Epithelial cell of esophagus (primary cell): ENCODE measurements around the gene HMOX2.

ENCODE experiments used
- DNase-seq: peaks from one replicate; pipeline ENCODE4 v3.0.0; 2010; ENCODE audit warnings: low read depth
- H3K4me3 ChIP-seq: 2 replicates; pipeline ENCODE4 v1.5.1; 2011; ENCODE audit warnings: mild to moderate bottlenecking, low read length, control low read depth
- TF ChIP-seq, protein P1 (sequence below): IDR thresholded peaks from 2 replicates; pipeline ENCODE4 v1.5.1; 2011; ENCODE audit warnings: low read depth, mild to moderate bottlenecking, low read length, control low read depth, inconsistent platforms; ENCODE audit not compliant: insufficient read depth; ENCODE audit errors: missing control alignments

HMOX2 gene, protein sequence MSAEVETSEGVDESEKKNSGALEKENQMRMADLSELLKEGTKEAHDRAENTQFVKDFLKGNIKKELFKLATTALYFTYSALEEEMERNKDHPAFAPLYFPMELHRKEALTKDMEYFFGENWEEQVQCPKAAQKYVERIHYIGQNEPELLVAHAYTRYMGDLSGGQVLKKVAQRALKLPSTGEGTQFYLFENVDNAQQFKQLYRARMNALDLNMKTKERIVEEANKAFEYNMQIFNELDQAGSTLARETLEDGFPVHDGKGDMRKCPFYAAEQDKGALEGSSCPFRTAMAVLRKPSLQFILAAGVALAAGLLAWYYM

DNA sequence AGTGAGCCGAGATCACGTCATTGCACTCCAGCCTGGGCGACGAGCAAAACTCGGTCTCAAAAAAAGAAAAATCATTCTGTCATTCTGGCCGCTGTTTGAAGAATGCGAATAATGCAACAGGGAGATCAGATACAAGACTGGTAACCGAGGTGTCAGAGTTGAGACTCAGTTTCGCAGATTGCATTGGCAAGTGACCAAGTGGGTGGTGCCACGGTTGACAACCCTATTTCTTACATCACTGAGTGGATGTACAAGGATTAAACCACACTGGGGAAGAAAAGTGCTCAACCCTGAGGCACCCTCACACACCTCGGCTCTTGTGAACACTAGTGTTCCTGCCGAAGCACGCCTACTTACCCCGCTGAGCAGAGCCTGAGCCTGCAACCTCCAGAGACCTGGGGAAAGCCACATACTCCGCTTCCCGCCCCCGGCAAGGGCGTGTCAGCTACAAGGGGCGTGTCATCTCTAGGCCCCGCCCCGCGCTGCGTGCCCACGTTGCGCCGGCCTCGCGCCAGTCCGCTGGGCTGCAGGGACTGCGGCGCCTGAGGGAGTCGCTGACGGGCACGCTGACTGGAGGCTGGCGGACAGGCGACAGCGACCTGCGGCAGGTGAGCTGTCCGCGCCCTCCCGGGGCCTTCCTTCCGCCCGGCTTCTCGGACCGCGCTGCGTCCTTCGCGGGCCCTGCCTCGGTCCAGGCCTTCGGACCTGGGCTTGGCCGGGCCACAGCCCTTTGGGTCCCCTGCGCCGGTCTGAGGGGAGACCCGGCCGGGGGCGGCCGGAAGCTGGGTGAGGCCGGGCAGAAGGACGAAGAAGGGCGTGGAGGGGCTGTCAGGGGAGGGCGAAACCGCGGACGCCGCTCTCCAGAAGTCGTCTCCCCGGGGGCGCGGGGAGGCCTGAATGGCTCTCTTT lies at the start of gene HMOX2:
Gene HMOX2, plus strand, starts transcription at position 519 of the 909 bp plus-strand sequence. CDS start 29,127 bp downstream, outside the sequence.
- TF ChIP-seq, protein P1, sequence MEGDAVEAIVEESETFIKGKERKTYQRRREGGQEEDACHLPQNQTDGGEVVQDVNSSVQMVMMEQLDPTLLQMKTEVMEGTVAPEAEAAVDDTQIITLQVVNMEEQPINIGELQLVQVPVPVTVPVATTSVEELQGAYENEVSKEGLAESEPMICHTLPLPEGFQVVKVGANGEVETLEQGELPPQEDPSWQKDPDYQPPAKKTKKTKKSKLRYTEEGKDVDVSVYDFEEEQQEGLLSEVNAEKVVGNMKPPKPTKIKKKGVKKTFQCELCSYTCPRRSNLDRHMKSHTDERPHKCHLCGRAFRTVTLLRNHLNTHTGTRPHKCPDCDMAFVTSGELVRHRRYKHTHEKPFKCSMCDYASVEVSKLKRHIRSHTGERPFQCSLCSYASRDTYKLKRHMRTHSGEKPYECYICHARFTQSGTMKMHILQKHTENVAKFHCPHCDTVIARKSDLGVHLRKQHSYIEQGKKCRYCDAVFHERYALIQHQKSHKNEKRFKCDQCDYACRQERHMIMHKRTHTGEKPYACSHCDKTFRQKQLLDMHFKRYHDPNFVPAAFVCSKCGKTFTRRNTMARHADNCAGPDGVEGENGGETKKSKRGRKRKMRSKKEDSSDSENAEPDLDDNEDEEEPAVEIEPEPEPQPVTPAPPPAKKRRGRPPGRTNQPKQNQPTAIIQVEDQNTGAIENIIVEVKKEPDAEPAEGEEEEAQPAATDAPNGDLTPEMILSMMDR = peak; percentile 5
- peak; percentile 96 for DNase-seq
- peak within 1 kb of the TSS; percentile 49 for H3K4me3 ChIP-seq

DNA sequence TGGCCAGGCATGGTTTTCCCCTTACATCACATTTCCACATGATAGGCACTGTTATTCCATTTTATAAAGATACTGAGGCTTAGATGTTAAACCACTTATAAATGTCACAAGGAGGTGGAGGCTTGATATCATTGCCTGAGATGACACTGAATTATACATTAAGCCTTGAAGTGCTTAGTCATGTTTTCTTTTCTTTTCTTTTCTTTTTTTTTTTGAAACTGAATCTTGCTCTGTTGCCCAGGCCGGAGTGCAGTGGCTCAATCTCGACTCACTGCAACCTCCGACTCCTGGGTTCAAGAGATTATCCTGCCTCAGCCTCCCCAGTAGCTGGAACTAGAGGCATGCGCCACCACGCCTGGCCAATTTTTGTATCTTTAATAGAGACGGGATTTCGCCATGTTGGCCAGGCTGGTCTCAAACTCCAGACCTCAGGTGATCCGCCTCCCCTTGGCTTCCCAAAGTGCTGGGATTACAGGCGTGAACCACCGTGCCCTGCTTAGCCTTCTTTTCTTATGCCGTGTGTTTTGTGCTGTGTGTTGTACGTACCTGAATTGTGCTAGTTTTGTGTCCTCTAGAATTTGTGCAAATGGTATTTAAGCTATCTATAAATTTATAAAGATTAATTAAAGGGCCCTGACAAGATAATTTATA lies 49.4 kb upstream of the HMOX2 start:
- no peak for DNase-seq
- TF ChIP-seq, protein P1 = no peak
- peak overlapping the region; percentile 85 for H3K4me3 ChIP-seq

DNA sequence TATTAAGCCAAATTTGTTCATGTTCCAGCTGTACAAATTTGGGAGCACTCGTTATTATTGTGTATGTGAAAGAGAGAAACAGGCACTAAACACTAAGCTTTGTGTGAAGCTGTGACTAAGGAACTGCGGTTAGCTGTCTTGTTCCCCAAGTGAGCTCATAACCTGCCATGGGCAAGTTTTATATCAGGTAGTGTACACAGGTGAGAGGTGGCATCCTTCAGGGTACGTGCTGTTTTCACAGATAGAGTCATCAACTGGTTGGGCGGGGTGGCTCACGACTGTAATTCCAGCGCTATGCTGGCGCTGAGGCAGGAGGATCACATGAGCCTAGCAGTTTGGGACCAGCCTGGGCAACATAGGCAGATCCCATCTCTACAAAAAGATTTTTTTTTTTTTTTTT lies 47.7 kb upstream of the HMOX2 start:
- H3K4me3 ChIP-seq = no peak overlapping the region
- DNase-seq = peak; percentile 81
- TF ChIP-seq, protein P1 = no peak

DNA sequence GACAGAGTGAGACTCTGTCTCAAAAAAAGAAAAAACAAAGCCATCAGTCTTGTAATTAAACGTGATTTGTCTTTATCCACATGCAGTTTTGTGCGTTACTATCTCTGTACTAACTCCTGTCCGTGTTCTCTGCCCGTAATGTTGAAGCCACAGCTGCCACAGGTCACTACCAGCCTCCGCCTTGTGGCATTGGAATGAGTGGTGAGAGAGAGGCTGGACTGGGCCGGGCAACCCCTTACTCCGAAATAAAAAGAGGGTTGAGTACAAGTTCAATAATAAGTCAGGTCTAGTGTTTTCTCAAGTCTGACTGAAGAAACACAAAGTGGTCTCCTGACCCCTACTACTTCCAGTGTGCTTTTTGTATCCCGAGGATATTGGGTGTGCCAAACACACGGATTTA lies 45.2 kb upstream of the HMOX2 start:
- DNase-seq = no peak
- H3K4me3 ChIP-seq = no peak overlapping the region
- TF ChIP-seq, protein P1 = no peak

DNA sequence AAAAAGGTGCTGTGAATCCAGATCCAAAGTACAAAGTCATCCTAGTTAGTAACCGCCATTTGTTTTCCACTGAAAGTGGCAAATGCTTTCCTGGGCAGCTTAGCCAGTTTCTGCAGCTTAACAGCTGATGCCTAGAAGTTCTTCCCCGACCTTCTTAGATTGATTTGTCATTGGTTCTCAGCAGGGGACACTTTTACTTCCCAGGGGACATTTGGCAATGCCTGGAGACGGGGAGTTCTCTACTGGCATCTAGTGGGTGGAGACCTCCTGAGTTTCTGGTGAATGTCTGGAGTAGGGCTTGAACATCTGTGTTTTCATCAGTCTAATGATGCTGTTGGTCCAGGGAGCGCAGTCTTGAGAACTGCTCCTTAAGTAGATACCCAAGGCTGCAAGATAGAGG lies 43.0 kb upstream of the HMOX2 start:
- TF ChIP-seq, protein P1 = no peak
- DNase-seq = no peak
- no peak overlapping the region for H3K4me3 ChIP-seq

DNA sequence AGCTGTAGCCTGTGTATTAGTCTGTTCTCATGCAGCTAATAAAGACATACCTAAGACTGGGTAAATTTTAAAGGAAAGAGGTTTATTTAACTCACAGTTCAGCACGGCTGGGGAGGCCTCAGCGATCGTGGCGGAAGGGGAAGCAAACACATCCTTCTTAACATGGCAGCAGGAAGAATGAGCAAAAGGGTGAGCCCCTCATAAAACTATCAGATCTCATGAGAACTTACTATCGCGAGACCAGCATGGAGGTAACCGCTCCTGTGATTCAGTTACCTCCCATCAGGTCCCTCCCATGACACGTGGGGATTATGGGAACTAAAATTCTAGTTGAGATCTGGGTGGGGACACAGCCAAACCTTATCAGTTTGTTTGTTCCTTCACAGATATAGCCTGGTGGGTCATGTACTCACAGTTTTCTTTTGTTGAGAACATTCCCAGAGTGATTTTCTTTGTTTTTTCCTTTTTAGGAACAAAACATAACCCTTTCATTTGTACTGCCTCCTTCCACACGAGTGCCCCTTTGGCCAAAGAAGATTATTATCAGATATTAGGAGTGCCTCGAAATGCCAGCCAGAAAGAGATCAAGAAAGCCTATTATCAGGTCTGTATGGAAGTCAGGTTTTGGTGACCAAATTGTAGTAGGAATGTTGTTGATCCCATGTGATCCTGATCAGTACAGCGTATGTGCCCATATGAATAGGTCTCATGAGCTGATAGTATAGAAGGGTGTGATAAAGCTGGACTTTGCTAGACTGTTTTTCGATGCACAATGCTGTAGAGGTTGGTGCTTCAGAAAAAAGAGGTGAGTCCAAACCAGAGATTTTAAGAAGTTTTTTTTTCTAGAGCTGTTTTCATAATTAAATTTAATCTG lies 42.0 kb upstream of the HMOX2 start:
- no peak for DNase-seq
- H3K4me3 ChIP-seq = no peak overlapping the region
- TF ChIP-seq, protein P1 = no peak
